ENCODE data around the gene EXD3. TPM values are rescaled to one million over a fixed set of nuclear protein-coding genes. Genes with fewer than 3 reads are reported as not detected.
A peak's percentile ranks its signal among the peaks of the same experiment; 100 is the strongest.
"Not testable (repeated sequence)": the region's sequence is repeated elsewhere in the genome, so short reads cannot be mapped to it uniquely, and the experiment has no call there.

The EXD3 gene
- total and polyA plus RNA-seq, 2 of the 13 experiments (the other 11 are each of a cell fraction or from before 2014, with no cell fraction given) = 2.7 to 4.8 TPM

DNA sequence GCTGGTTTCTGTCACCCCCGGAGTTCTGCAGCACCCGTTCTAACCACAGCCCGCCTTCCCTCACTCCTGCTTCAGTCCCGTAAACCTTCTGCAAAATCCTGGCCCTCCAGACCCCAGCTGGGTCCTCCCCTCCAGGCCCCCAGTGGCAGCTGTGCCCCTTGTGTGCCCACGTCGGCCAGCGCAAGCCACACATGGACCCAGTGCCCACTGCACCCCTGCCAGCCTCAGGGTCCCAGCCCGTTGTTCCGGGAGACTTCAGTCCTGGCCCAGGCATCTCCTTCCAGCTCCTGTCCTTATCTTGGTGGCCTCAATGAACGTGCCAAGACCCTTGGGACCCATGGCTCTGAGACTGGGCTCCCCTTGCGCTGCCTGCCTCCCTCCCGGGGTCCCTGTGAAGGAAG lies 43.2 kb downstream of the EXD3 start:
- BruUV-seq (replicated peaks) = no TSS peak
- ATAC-seq (no peak), DNase-seq (ENCODE audit: low spot score) (no peak), FAIRE-seq (no peak)
- Histone ChIP-seq H3K9ac (ENCODE audit: insufficient read depth, low read depth, low read length) (no peak overlapping the region), H3K4me3 (replicated peaks in 1 of 3; ENCODE audit: insufficient read depth in 1 of 3, low read depth in 2 of 3, low read length in 3 of 3) (no peak overlapping the region), H3K27ac (ENCODE audit: extremely low read length, insufficient read depth, low read length) (no peak overlapping the region), H3K4me2 (ENCODE audit: low read depth, low read length) (no peak overlapping the region), H2AFZ (ENCODE audit: low read length) (no peak overlapping the region), H3K79me2 (ENCODE audit: insufficient read depth, low read length) (no peaks in the 10 kb centered on the region), H3K9me3 (ENCODE audit: low read length) (no peaks in the 10 kb centered on the region), H4K20me1 (ENCODE audit: insufficient read depth, low read length) (no peaks in the 10 kb centered on the region), H3K4me1 (ENCODE audit: insufficient read depth, low read length) (peaks cover 23% of the 10 kb centered on the region), H3K36me3 (replicated peaks in 1 of 2; ENCODE audit: control insufficient read depth in 1 of 2, insufficient read depth in 2 of 2, low read length in 2 of 2) (no peaks in the 10 kb centered on the region), H3K27me3 (ENCODE audit: control insufficient read depth in 1 of 2, insufficient read depth in 2 of 2, low read length in 2 of 2) (no peaks in the 10 kb centered on the region; a peak in 1 of 5 replicates)
- ChIA-PET POLR2A (no interaction called here), CTCF (ENCODE audit: low intra/inter-chr PET ratio, low total read pairs) (no interaction called here)
- intact Hi-C loops (cut with micrococcal nuclease; ENCODE audit: unreplicated experiment) = no loop called here
- TF ChIP-seq, protein P1, sequence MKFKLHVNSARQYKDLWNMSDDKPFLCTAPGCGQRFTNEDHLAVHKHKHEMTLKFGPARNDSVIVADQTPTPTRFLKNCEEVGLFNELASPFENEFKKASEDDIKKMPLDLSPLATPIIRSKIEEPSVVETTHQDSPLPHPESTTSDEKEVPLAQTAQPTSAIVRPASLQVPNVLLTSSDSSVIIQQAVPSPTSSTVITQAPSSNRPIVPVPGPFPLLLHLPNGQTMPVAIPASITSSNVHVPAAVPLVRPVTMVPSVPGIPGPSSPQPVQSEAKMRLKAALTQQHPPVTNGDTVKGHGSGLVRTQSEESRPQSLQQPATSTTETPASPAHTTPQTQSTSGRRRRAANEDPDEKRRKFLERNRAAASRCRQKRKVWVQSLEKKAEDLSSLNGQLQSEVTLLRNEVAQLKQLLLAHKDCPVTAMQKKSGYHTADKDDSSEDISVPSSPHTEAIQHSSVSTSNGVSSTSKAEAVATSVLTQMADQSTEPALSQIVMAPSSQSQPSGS (CRISPR knock-in tag; IDR thresholded peaks at IDR 0.05) = no peak
- 0 out of 2 replicates have a peak, but pooled peaks have one; percentile 24 for TF ChIP-seq HNRNPL (IDR thresholded peaks at IDR 0.05; ENCODE audit: low read depth, low read length)
- 50% methylated on average over 10 of the region's 12 CpGs for WGBS (ENCODE audit: low lambda C conversion rate)
- in situ Hi-C loops (cut with HindIII; ENCODE audit: extremely low pct_ligation_motif_present, low pct_unique_long_range_greater_than_20kb) = no loop called here

DNA sequence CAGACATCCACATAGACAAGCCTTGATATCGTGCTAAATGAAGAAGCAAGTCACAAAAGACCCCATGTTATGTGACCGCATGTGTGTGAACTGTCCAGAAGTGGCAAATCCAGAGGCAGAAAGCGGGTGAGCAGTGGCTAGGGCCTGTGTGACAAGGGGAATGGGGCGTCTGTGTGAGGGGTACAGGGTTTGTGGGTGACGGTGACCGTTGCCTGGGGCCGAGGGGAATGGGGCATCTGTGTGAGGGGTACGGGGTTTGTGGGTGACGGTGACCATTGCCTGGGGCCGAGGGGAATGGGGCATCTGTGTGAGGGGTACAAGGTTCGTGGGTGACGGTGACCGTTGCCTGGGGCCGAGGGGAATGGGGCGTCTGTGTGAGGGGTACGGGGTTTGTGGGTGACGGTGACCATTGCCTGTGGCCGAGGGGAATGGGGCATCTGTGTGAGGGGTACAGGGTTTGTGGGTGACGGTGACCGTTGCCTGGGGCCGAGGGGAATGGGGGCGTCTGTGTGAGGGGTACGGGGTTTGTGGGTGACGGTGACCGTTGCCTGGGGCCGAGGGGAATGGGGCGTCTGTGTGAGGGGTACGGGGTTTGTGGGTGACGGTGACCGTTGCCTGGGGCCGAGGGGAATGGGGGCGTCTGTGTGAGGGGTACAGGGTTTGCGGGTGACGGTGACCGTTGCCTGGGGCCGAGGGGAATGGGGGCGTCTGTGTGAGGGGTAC lies 44.1 kb downstream of the EXD3 start:
- H3K9me3 ChIP-seq (ENCODE audit: low read length); CTCF ChIA-PET (ENCODE audit: low intra/inter-chr PET ratio, low total read pairs); H3K27me3 ChIP-seq (ENCODE audit: control insufficient read depth in 1 of 2, insufficient read depth in 2 of 2, low read length in 2 of 2); H4K20me1 ChIP-seq (ENCODE audit: insufficient read depth, low read length); H3K4me3 ChIP-seq (replicated peaks in 1 of 3; ENCODE audit: insufficient read depth in 1 of 3, low read depth in 2 of 3, low read length in 3 of 3); ATAC-seq; intact Hi-C loops (cut with micrococcal nuclease; ENCODE audit: unreplicated experiment); H3K79me2 ChIP-seq (ENCODE audit: insufficient read depth, low read length); H2AFZ ChIP-seq (ENCODE audit: low read length); H3K4me2 ChIP-seq (ENCODE audit: low read depth, low read length); H3K36me3 ChIP-seq (replicated peaks in 1 of 2; ENCODE audit: control insufficient read depth in 1 of 2, insufficient read depth in 2 of 2, low read length in 2 of 2); H3K9ac ChIP-seq (ENCODE audit: insufficient read depth, low read depth, low read length); BruUV-seq (replicated peaks); POLR2A ChIA-PET; DNase-seq (ENCODE audit: low spot score); H3K27ac ChIP-seq (ENCODE audit: extremely low read length, insufficient read depth, low read length); FAIRE-seq; in situ Hi-C loops (cut with HindIII; ENCODE audit: extremely low pct_ligation_motif_present, low pct_unique_long_range_greater_than_20kb): not testable (repeated sequence)
- WGBS (ENCODE audit: low lambda C conversion rate) = 85% methylated on average over 37 of the region's 37 CpGs
- peaks cover 16% of the 10 kb centered on the region for H3K4me1 ChIP-seq (ENCODE audit: insufficient read depth, low read length)
